ENCODE measurements around the gene RAB3A. TPM values are rescaled to one million over a fixed set of nuclear protein-coding genes. Genes with fewer than 3 reads are reported as not detected.

RAB3A gene
- total RNA-seq, 2 experiments from 2014 or later, result 4.9 to 8.6 TPM

GRCh38 chr19:18172331-18173053, 31.4 kb downstream of the RAB3A start:
- Histone ChIP-seq H3K9me2 (ENCODE audit: insufficient read depth, low read length) (no peaks in the 10 kb centered on the region), H3K4me1 (ENCODE audit: insufficient read depth, low read length, poor library complexity, severe bottlenecking) (peaks cover 73% of the 10 kb centered on the region), H4K20me1 (ENCODE audit: insufficient read depth, low read length) (peaks cover 6% of the 10 kb centered on the region; the same call in 1 of the 2 replicates), H2AFZ (ENCODE audit: low read length) (no peak overlapping the region), H3K79me2 (ENCODE audit: insufficient read depth, low read depth, low read length) (peaks cover 24% of the 10 kb centered on the region), H3K4me3 (ENCODE audit: low read depth, low read length, poor library complexity, severe bottlenecking) (peak overlapping the region; percentile 88), H3K9me3 (ENCODE audit: low read length) (no peaks in the 10 kb centered on the region), H3K4me2 (ENCODE audit: low read length) (peak overlapping the region; percentile 100), H3K27ac (ENCODE audit: low read depth, low read length, poor library complexity, severe bottlenecking) (peak overlapping the region; percentile 93), H3K36me3 (ENCODE audit: insufficient read depth, low read length) (peaks cover 26% of the 10 kb centered on the region)
- no peak for TF ChIP-seq CTCF (conservative IDR thresholded peaks at IDR 0.05; ENCODE audit: low read length)
- TF ChIP-seq EZH2phosphoT487 (IDR thresholded peaks at IDR 0.05; ENCODE audit: borderline replicate concordance, low read depth, low read length), result no peak
- intact Hi-C loops (cut with micrococcal nuclease; ENCODE audit: unreplicated experiment), result no loop called here
- POLR2A ChIA-PET, result no interaction called here
- CTCF ChIA-PET (ENCODE audit: unreplicated experiment), result no interaction called here
- no TSS peak for BruUV-seq (replicated peaks)
- DNase-seq (ENCODE audit: low spot score), result no peak

GRCh38 chr19:18171605-18172327, 32.1 kb downstream of the RAB3A start:
- Histone ChIP-seq H3K9me3 (ENCODE audit: low read length) (no peaks in the 10 kb centered on the region), H3K4me3 (ENCODE audit: low read depth, low read length, poor library complexity, severe bottlenecking) (no peak overlapping the region), H3K4me1 (ENCODE audit: insufficient read depth, low read length, poor library complexity, severe bottlenecking) (peaks cover 73% of the 10 kb centered on the region), H3K4me2 (ENCODE audit: low read length) (peak overlapping the region; percentile 74), H3K27ac (ENCODE audit: low read depth, low read length, poor library complexity, severe bottlenecking) (peak overlapping the region; percentile 93), H4K20me1 (ENCODE audit: insufficient read depth, low read length) (peaks cover 6% of the 10 kb centered on the region; the same call in 1 of the 2 replicates), H3K36me3 (ENCODE audit: insufficient read depth, low read length) (peaks cover 25% of the 10 kb centered on the region), H3K9me2 (ENCODE audit: insufficient read depth, low read length) (no peaks in the 10 kb centered on the region), H3K79me2 (ENCODE audit: insufficient read depth, low read depth, low read length) (peaks cover 24% of the 10 kb centered on the region), H2AFZ (ENCODE audit: low read length) (no peak overlapping the region)
- ChIA-PET CTCF (ENCODE audit: unreplicated experiment) (interaction anchor here (1.4 kb wide), 1 partner anchor 12 kb away, joined by 3 read pairs; no protein-coding TSS in a partner anchor), POLR2A (interaction anchor here (1.3 to 1.5 kb wide), 3 partner anchors 11 to 20 kb away, joined by 4 to 8 read pairs (median 4); partner anchors contain the start of gene MPV17L2)
- no peak for TF ChIP-seq CTCF (conservative IDR thresholded peaks at IDR 0.05; ENCODE audit: low read length)
- no peak for TF ChIP-seq EZH2phosphoT487 (IDR thresholded peaks at IDR 0.05; ENCODE audit: borderline replicate concordance, low read depth, low read length)
- no TSS peak for BruUV-seq (replicated peaks)
- no peak for DNase-seq (ENCODE audit: low spot score)
- intact Hi-C loops (cut with micrococcal nuclease; ENCODE audit: unreplicated experiment), result no loop called here
